ENCODE data around the gene CD300E.
A peak's percentile ranks its signal among the peaks of the same experiment; 100 is the strongest.
"Not testable (repeated sequence)": the region's sequence is repeated elsewhere in the genome, so short reads cannot be mapped to it uniquely, and the experiment has no call there.

CD300E gene

DNA sequence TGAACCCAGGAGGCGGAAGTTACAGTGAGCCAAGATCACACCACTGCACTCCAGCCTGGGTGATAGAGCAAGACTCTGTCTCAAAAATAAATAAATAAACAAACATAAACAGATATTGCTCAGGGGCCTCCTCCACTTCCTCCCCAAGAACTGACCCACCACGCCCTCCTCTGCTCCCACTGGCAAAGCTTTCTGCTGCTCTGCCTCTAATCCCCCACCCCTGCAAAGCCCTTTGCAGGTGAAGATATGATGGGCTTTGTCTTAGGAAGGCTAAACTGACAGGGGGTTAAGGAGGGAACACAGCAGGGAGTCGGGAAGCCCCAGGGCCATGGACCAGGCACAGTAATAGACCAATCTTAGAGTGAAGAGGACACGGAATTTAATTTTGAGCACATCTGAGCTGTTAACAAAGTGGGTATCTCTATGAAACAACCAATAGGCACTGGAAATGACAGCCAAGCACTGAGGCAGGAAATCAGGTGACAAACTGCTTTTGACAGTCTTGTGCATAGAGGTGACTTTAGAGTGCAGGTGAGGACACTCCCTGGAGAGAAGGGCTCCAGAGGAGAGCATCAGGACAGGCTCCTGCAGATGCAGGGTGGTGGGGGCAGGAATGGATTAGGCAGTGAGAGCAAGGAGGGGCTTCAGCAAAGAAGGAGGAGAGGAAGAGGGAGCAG is 25.1 kb downstream of the CD300E start:
- no peak for DNase-seq

DNA sequence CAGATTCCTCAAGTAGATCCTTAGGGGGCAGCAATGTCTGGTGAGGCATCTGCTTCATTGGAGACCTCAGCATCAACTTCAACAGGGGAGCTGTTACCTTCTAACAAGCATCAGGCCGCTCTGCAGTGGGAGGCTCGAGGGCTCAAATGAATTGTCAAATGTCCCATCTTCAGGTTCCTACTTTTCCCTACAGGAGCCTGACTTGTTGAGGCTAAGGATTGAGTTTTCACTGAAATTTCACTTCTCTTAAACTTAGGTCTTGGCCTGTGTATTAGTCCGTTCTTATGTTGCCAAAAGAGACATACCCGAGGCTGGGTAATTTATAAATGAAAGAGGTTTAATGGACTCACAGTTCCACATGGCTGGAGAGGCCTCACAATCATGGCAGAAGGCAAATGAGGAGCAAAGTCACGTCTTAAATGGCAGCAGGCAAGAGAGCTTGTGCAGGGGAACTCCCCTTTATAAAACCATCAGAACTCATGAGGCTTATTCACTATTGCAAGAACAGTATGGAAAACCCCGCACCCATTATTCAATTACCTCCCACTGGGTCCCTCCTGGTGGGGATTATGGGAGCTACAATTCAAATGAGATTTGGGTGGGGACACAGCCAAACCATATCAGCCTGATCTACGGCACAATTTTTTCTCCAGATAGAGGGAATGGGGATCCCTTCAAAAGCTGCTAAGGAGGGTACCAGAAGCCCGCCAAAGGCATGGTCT is 26.3 kb downstream of the CD300E start:
- peak; percentile 32 for DNase-seq

- DNase-seq, result no peak
These were observed 28.3 kb downstream of the CD300E start for GRCh38 chr17:74595037-74595750.

- DNase-seq, result peak; percentile 43
These were observed 31.2 kb downstream of the CD300E start, which contains the start of gene CD300LD for GRCh38 chr17:74592087-74592990. Gene CD300LD (minus strand): TSS chr17:74592283. CDS start chr17:74592202, 81 bp downstream.

DNA sequence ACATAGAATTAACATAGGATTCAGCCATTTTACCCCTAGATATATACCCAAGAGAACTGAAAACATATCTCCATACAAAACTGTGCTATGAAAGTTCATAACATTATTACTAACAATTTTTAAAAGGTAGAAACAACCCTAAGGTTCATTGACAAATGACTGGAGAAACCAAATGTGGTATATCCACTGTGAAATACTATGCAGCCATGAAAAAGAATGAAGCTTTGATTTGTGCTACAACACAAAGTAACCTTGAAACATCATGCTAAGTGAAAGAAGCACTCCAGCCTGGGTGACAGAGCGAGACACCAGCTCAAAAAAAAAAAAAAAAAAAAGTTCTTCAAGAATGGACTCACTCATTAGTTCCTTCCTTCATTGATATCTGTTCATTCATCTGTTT is 32.0 kb downstream of the CD300E start:
- DNase-seq, result no peak

DNA sequence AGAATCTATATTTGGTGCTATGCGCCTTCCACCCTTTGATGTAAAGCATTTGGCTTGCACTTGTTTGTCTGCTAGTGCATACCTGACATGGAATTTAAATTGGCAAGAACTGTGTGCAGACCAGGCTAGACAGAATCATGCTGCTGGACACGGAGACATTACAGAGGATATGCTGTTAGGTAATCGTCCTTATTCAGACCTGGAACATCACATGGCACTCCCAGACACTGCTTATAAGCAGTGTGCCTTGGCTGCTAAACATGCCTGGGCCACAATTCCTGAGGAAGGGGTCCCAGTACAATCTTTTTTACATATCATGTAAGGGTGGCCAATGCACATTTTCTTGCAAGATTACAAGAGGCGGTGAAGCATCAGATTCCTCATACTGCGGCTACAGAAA is 37.8 kb downstream of the CD300E start:
- no peak for DNase-seq

- no peak for DNase-seq
These were observed 39.1 kb downstream of the CD300E start for GRCh38 chr17:74584292-74585060.

GRCh38 chr17:74582633-74583032 is 40.9 kb downstream of the CD300E start:
- DNase-seq, result no peak

GRCh38 chr17:74579900-74580299 is 43.6 kb downstream of the CD300E start:
- DNase-seq, result peak; percentile 52

- peak; percentile 6 for DNase-seq
These were observed 44.6 kb downstream of the CD300E start for GRCh38 chr17:74578979-74579378.

GRCh38 chr17:74574489-74575142 is 48.9 kb downstream of the CD300E start:
- no peak for DNase-seq

DNA sequence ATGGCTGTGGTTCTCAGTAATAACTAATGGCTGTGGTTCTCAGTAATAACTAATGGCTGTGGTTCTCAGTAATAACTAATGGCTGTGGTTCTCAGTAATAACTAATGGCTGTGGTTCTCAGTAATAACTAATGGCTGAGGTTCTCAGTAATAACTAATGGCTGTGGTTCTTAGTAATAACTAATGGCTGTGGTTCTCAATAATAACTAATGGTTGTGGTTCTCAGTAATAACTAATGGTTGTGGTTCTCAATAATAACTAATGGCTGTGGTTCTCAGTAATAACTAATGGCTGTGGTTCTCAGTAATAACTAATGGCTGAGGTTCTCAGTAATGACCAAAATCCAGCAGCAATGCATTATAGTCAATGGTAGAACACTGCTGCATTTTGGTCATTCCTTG is 49.9 kb downstream of the CD300E start:
- DNase-seq, result not testable (repeated sequence)

DNA sequence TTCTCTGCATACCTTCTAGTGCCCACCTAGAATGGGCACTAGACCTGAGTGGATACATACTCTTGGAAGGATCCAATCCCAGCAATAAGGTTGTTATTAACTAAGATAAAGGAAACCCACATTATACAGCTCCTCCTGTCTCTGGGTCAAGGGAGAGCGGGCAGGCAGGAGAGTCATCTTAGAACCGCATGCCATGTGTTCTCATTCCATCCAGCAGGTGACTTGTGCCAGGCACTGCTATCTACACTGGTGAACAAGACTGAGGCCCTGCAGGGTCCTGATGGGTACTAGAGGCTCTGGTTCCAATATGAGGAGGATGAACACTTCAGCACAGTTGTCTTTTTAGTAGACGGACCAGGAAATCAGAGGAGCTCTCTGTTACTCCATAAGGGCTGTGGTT is 50.4 kb downstream of the CD300E start:
- DNase-seq, result no peak

DNA sequence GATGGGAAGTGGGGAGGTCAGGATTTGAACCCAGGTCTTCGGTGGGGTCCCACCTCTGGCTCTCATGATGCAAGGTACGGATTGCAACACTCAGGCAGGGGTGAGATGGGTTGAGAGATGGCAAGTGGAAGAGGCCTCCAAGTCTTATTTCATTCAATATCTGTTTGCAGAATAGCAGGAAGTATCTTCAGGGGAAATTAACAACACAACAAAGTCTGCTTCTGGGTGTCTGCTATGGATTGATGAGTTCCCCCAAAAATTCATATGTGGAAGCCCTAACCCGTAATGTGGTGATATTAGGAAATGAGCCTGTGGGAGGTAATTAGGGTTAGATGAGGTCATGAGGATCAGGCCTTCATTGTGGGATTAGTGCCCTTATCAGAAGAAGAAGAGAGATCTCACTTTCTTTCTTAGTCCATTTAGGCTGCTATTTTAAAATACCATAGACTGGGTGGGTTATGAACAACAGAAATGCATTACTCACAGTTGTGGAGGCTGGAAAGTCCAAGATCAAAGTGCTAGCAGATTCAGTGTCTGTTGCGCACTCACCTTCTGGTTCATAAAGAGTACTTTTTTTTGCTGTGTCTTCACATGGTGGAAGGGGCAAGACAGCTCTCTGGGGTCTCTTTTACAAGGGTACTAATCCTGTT is 51.8 kb downstream of the CD300E start:
- DNase-seq, result no peak

DNA sequence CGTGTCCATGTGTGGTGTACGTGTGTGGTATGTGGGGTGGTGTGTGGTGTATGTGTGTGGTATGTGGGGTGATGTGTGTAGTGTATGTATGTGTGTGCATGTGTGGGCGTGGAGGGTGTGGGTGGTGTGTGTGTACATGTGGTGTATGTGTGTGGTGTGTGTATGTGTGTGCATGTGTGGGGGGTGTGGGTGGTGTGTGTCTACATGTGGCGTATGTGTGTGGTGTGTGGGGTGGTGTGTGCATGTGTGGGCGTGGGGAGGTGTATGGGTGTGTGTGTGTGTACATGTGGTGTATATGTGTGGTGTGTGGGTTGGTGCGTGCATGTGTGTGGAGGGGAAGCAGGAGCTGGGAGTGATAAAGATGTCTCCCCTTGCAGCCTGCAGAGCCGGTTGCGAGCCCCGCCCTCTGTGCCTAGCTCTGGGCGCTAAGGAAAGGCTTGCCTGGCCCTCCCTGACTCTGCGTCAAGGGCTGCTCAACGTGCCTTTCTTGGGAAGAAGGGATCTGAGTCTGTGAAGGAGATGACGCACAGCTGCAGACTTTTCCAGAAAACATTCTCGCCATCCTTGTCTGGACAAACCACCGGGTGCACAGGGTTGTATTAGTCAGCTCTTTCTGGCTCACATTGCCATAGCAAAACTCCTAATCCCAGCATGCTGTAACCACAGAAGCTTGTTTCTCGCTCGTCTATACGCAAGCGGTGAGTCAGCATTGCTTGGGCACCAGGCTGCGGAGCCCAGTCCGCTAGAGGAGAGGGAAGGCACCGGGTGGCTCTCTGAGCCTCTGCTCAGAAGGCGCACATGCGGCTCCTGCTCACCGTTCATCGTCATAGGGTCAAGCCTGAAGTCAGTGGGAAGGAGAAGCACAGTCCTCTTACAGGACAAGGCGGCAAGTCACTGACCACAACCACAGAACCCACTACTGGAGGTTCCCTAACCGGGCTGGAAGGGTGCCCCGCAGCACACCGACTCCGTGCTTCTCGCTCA is 54.2 kb downstream of the CD300E start:
- peak; percentile 97 for DNase-seq

DNA sequence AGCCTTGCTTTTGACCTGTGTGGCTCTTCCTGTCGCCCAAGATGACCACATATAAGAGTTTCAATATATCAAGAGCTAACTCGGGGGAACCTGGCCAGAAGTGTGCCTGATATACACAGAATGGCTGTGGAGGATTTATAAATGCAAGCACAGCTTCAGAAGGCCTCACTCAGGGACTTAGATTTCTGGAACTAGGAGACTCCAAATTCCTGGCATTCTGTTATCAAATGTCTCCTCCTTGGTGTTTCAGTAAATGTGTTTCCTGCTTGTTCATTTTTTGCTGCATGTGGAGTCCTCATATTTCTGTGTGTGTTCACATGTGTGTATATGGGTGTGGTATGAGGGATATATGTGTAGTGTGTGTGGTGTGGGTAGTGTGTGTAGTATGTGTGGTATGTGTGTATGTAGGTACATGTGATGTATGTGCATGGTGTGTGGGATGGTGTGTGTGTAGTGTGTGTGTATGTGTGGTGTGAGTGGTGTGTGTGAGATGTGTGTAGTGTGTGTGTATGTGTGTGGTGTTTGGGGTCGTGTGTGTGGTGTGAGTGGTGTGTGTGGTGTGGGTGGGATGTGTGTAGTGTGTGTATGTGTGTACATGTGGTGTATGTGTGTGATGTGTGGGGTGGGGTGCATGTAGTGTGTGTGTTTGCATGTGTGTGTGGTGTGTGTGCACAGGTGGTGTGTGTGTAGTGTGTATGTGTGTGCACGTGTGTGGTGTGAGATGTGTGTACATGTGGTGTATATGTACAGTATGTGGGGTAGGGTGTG is 55.2 kb downstream of the CD300E start:
- no peak for DNase-seq

- DNase-seq, result peak; percentile 84
These were observed 56.1 kb downstream of the CD300E start, which contains the start of gene CD300H for GRCh38 chr17:74567397-74567796. Gene CD300H (minus strand): TSS chr17:74567509.

DNA sequence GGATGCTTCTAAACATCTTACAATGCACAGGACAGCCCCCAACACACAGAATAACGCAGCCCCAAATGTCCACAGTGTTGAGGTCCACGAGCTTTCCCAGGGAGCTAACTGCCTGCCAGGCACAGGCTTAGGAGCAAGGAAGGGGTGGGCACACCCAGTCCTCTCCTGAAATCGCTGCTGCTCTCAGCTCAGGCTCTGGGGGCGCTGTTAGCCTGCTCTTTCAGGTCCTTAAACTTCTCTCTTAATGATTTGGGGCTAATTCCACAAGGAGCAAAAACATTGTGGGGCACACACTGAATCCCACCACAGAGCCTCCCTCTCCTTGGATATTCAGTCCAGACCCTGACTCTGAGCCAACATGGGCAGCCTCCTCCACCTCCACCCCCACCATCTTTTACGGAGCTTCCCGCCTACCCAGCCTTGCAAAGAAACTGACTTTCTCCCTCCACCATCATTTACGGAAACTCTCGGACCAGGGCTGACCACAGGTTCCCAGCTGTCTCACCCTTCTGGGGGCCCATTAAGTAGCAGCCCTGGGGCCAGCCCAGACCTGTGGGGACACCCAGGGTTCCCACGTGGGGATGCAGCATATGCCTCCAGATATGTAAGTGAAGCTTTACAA is 57.3 kb downstream of the CD300E start:
- peak; percentile 49 for DNase-seq

All from MV-4-11 (cell line).